CD4-positive, alpha-beta T cell (primary cell): ENCODE results near the gene MAGEB5. TPM values are rescaled to one million over a fixed set of nuclear protein-coding genes. Genes with fewer than 3 reads are reported as not detected.
"Not testable (repeated sequence)": the region's sequence is repeated elsewhere in the genome, so short reads cannot be mapped to it uniquely, and the experiment has no call there.

Experiments used
- ATAC-seq: fragments of 200-7000 bp; cut with Tn5 transposase; one replicate; pipeline ENCODE4 v1.10.0; 2022; ENCODE audit warnings: mild to moderate bottlenecking; ENCODE audit not compliant: poor library complexity
- CTCF ChIA-PET: fragments of 350-600 bp; sonication (Branson Sonifier 250); formaldehyde crosslinking; loops from one replicate; lab custom pipeline; 2021; ENCODE audit warnings: antibody characterized with exemption, inconsistent platforms; lab: Charles Lee
- POLR2A ChIA-PET: fragments of 350-600 bp; sonication (Branson Sonifier 250); formaldehyde crosslinking; loops from one replicate; lab custom pipeline; 2021; ENCODE audit warnings: antibody characterized with exemption, inconsistent platforms; lab: Charles Lee
- DNase-seq, 14 experiments: peaks; one replicate each; pipeline ENCODE4 v3.0.0-alpha.2; 2013 to 2020; ENCODE audit warnings: mixed read lengths in 2 of 14
- H3K27ac ChIP-seq, 2 donors: one replicate each; pipeline versions ENCODE4 v1.5.1 to v1.7.0; 2013; ENCODE audit warnings: low read length in 2 of 2, low read depth in 1 of 2, mild to moderate bottlenecking in 1 of 2
- H3K27me3 ChIP-seq, 2 experiments: 1 replicate in 1 of 2; 2 replicates in 1 of 2; pipeline versions ENCODE4 v1.6.1 to v1.7.0; 2013; ENCODE audit warnings: low read length in 2 of 2, control low read depth in 1 of 2, mild to moderate bottlenecking in 1 of 2, moderate library complexity in 1 of 2; ENCODE audit not compliant: insufficient read depth in 2 of 2, control insufficient read depth in 1 of 2
- H3K36me3 ChIP-seq: one replicate; pipeline ENCODE4 v1.6.1; 2013; ENCODE audit warnings: low read length, control low read depth; ENCODE audit not compliant: insufficient read depth
- H3K4me1 ChIP-seq: one replicate; pipeline ENCODE4 v1.6.1; 2013; ENCODE audit warnings: low read length, control low read depth; ENCODE audit not compliant: insufficient read depth
- H3K4me3 ChIP-seq: one replicate; pipeline ENCODE4 v1.5.1; 2013; ENCODE audit warnings: mild to moderate bottlenecking, low read length, moderate library complexity
- H3K9me3 ChIP-seq, 2 experiments: 1 replicate in 1 of 2; 2 replicates in 1 of 2; pipeline versions ENCODE4 v1.6.1 to v1.7.0; 2013; ENCODE audit warnings: low read length in 2 of 2, mild to moderate bottlenecking in 2 of 2, control low read depth in 1 of 2, moderate library complexity in 1 of 2; ENCODE audit not compliant: control insufficient read depth in 1 of 2, insufficient read depth in 1 of 2
- H3K27ac Mint-ChIP-seq: one replicate; pipeline ENCODE4 v1.8.0; 2020; ENCODE audit warnings: mixed read lengths
- H3K27me3 Mint-ChIP-seq: one replicate; pipeline ENCODE4 v1.8.0; 2021; ENCODE audit warnings: mixed read lengths
- H3K36me3 Mint-ChIP-seq: one replicate; pipeline ENCODE4 v1.8.0; 2021; ENCODE audit warnings: low read depth, mixed read lengths
- H3K4me1 Mint-ChIP-seq: one replicate; pipeline ENCODE4 v1.8.0; 2021; ENCODE audit warnings: low read depth, mixed read lengths
- H3K4me3 Mint-ChIP-seq: one replicate; pipeline ENCODE4 v1.8.0; 2020; ENCODE audit warnings: mild to moderate bottlenecking, mixed read lengths
- H3K9me3 Mint-ChIP-seq: one replicate; pipeline ENCODE4 v1.8.0; 2020; ENCODE audit warnings: mixed read lengths
- CTCF ChIP-seq: fragments of 200-600 bp; IDR thresholded peaks from one replicate; pipeline ENCODE4 v1.8.0; 2022; ENCODE audit warnings: antibody characterized with exemption, mild to moderate bottlenecking
- intact Hi-C, 2 experiments: fragments of 100-400 bp; cut with DNase I in 1 of 2; cut with micrococcal nuclease in 1 of 2; formaldehyde crosslinking; loops; one replicate each; pipeline versions ENCODE4 v1.15.1 to v1.9.0; 2023 to 2025; cut with DNase I, micrococcal nuclease
- polyA plus RNA-seq, 2 donors: library from polyadenylated mRNA; unstranded; fragments of 120-200 nt; gene quantifications; one replicate each; pipeline ENCODE4 v1.2.1, GENCODE V29; 2013
- total RNA-seq, 174 experiments: library from RNA in 2 of 174; stranded (reverse) in 2 of 174; gene quantifications; one replicate each; pipeline ENCODE4 v1.2.3 and lab custom pipeline; 2021 to 2026

MAGEB5 gene
- not detected for total RNA-seq
- not detected for polyA plus RNA-seq (2013, experiment 1 of 2)
- polyA plus RNA-seq (2013, experiment 2 of 2) = not detected
- total RNA-seq (lab: John Stamatoyannopoulos, UW) = 0 reads per million in 172 experiments

- H3K36me3 ChIP-seq = no peaks in the 10 kb centered on the region
- H3K4me3 ChIP-seq = no peak within 1 kb of the TSS
- POLR2A ChIA-PET = no interaction called here
- DNase-seq (no peak), ATAC-seq (no peak)
- no peaks in the 10 kb centered on the region for H3K4me1 Mint-ChIP-seq
- no peaks in the 10 kb centered on the region for H3K4me1 ChIP-seq
- no peak for TF ChIP-seq CTCF
- H3K36me3 Mint-ChIP-seq = no peaks in the 10 kb centered on the region
- no peaks in the 10 kb centered on the region for H3K27me3 ChIP-seq
- no peak within 1 kb of the TSS for H3K27ac Mint-ChIP-seq
- CTCF ChIA-PET = no interaction called here
- H3K27me3 Mint-ChIP-seq = no peaks in the 10 kb centered on the region
- no peaks in the 10 kb centered on the region for H3K9me3 Mint-ChIP-seq
- no peak within 1 kb of the TSS for H3K27ac ChIP-seq
- no peak within 1 kb of the TSS for H3K4me3 Mint-ChIP-seq
- no peaks in the 10 kb centered on the region for H3K9me3 ChIP-seq
- intact Hi-C loops = no loop called here
Observed at GRCh38 chrX:26215869-26216268, at the start of gene MAGEB5. TSS of gene MAGEB5 (plus strand) at chrX:26216169. CDS start at chrX:26217302, 1,133 bp downstream.

GRCh38 chrX:26192204-26192603 lies 23.8 kb upstream of the MAGEB5 start, which contains the start of gene MAGEB6:
TSS of gene MAGEB6 (plus strand) at chrX:26192440. CDS start at chrX:26193847, 1,407 bp downstream.
- Mint-ChIP-seq H3K27ac (no peak within 1 kb of the TSS), H3K4me3 (no peak within 1 kb of the TSS), H3K9me3 (no peaks in the 10 kb centered on the region), H3K27me3 (no peaks in the 10 kb centered on the region), H3K4me1 (no peaks in the 10 kb centered on the region), H3K36me3 (no peaks in the 10 kb centered on the region)
- ChIA-PET CTCF (no interaction called here), POLR2A (no interaction called here)
- intact Hi-C loops = no loop called here
- TF ChIP-seq CTCF = no peak
- H3K36me3 ChIP-seq = no peaks in the 10 kb centered on the region
- no peak within 1 kb of the TSS for H3K4me3 ChIP-seq
- H3K4me1 ChIP-seq = no peaks in the 10 kb centered on the region
- no peaks in the 10 kb centered on the region for H3K27me3 ChIP-seq
- H3K9me3 ChIP-seq = peaks cover 0 to 9% of the 10 kb centered on the region in 2 experiments
- ATAC-seq (no peak), DNase-seq (no peak)
- H3K27ac ChIP-seq = no peak within 1 kb of the TSS

GRCh38 chrX:26203561-26203960 lies 12.4 kb upstream of the MAGEB5 start:
- Mint-ChIP-seq H3K4me1 (no peaks in the 10 kb centered on the region), H3K9me3 (no peaks in the 10 kb centered on the region), H3K27me3 (no peaks in the 10 kb centered on the region), H3K4me3 (no peak overlapping the region), H3K27ac (no peak overlapping the region), H3K36me3 (no peaks in the 10 kb centered on the region)
- Histone ChIP-seq H3K27ac (no peak overlapping the region), H3K36me3 (no peaks in the 10 kb centered on the region), H3K4me1 (no peaks in the 10 kb centered on the region), H3K9me3 (peaks cover 0 to 6% of the 10 kb centered on the region in 2 experiments), H3K27me3 (no peaks in the 10 kb centered on the region), H3K4me3 (no peak overlapping the region)
- intact Hi-C loops = no loop called here
- ATAC-seq = no peak
- TF ChIP-seq CTCF = no peak
- CTCF ChIA-PET = no interaction called here
- POLR2A ChIA-PET = no interaction called here
- no peak for DNase-seq

GRCh38 chrX:26204717-26205116 lies 11.3 kb upstream of the MAGEB5 start:
- H3K4me1 ChIP-seq, H3K27me3 ChIP-seq, ATAC-seq, CTCF ChIA-PET, H3K9me3 Mint-ChIP-seq, H3K4me3 Mint-ChIP-seq, H3K4me1 Mint-ChIP-seq, H3K27me3 Mint-ChIP-seq, H3K27ac ChIP-seq, H3K27ac Mint-ChIP-seq, H3K36me3 ChIP-seq, intact Hi-C loops, H3K36me3 Mint-ChIP-seq, DNase-seq, H3K4me3 ChIP-seq, POLR2A ChIA-PET, H3K9me3 ChIP-seq: not testable (repeated sequence)
